HepG2 (cell line): Measurements from ENCODE around the gene GIN1. TPM values are rescaled to one million over a fixed set of nuclear protein-coding genes. Genes with fewer than 3 reads are reported as not detected.

Experiments used
- EHMT2 ChIP-seq: fragments of 200-600 bp; sonication (generic); IDR thresholded peaks from 2 replicates; pipeline ENCODE4 v1.7.0; 2017; ENCODE audit warnings: antibody characterized with exemption, low read depth, low read length, borderline replicate concordance
- FOSL1 ChIP-seq: sonication (generic); formaldehyde crosslinking; IDR thresholded peaks from 2 replicates; pipeline ENCODE4 v1.9.0; 2021; ENCODE audit warnings: missing genetic modification reagents, borderline replicate concordance
- HOXA5 ChIP-seq: sonication (generic); formaldehyde crosslinking; IDR thresholded peaks from 2 replicates; pipeline ENCODE4 v1.4.0; 2020; ENCODE audit warnings: missing genetic modification reagents
- MYC ChIP-seq: sonication (generic); formaldehyde crosslinking; IDR thresholded peaks from 2 replicates; pipeline ENCODE4 v1.9.0; 2021; ENCODE audit warnings: missing genetic modification reagents, borderline replicate concordance
- NPAS2 ChIP-seq: sonication (generic); formaldehyde crosslinking; IDR thresholded peaks from 2 replicates; pipeline ENCODE4 v1.8.0; 2022; ENCODE audit warnings: mild to moderate bottlenecking, missing genetic modification reagents, borderline replicate concordance
- SOX6 ChIP-seq, 2 experiments: fragments of 450-650 bp in 1 of 2; sonication (generic) in 1 of 2; formaldehyde crosslinking in 1 of 2; IDR thresholded peaks; 2 replicates each; pipeline versions ENCODE4 v1.4.0 to v1.6.1; 2017 to 2020; ENCODE audit warnings: antibody characterized with exemption in 1 of 2, mild to moderate bottlenecking in 1 of 2, missing genetic modification reagents in 1 of 2
- SPEN ChIP-seq: sonication (generic); formaldehyde crosslinking; IDR thresholded peaks from 2 replicates; pipeline ENCODE4 v1.5.1; 2020; ENCODE audit warnings: low read depth, mild to moderate bottlenecking, missing genetic modification reagents
- SSRP1 ChIP-seq: IDR thresholded peaks from 2 replicates; pipeline ENCODE4 v1.6.1; 2016; ENCODE audit warnings: control low read depth
- TFDP2 ChIP-seq: sonication (generic); formaldehyde crosslinking; IDR thresholded peaks from 2 replicates; pipeline ENCODE4 v1.4.0; 2020; ENCODE audit warnings: missing genetic modification reagents
- ZNF124 ChIP-seq: sonication (generic); formaldehyde crosslinking; IDR thresholded peaks from 2 replicates; pipeline ENCODE4 v1.4.0; 2020; ENCODE audit warnings: missing genetic modification reagents
- ZNF713 ChIP-seq: sonication (generic); formaldehyde crosslinking; IDR thresholded peaks from 2 replicates; pipeline ENCODE4 v1.4.0; 2020; ENCODE audit warnings: mild to moderate bottlenecking, missing genetic modification reagents
- ZNF766 ChIP-seq: sonication (generic); formaldehyde crosslinking; IDR thresholded peaks from 2 replicates; pipeline ENCODE4 v1.5.0; 2020; ENCODE audit warnings: missing genetic modification reagents, borderline replicate concordance
- ZNF772 ChIP-seq: sonication (generic); formaldehyde crosslinking; IDR thresholded peaks from 2 replicates; pipeline ENCODE4 v1.5.0; 2020; ENCODE audit warnings: mild to moderate bottlenecking, missing genetic modification reagents
- ZSCAN20 ChIP-seq: sonication (generic); formaldehyde crosslinking; IDR thresholded peaks from 2 replicates; pipeline ENCODE4 v1.4.0; 2020; ENCODE audit warnings: missing genetic modification reagents, mild to moderate bottlenecking, borderline replicate concordance
- polyA plus RNA-seq, 8 experiments: library from polyadenylated mRNA; depleted of rRNA in 3 of 8; stranded (reverse) in 7 of 8; unstranded in 1 of 8; fragments of >200 nt; fragmentation: Illumina TruSeq in 4 of 8; extraction: Trizol in 4 of 8; gene quantifications; 2 replicates each; pipeline versions ENCODE4 v1.2.1 to v1.2.3, GENCODE V29; 2011 to 2016; ENCODE audit warnings: low read depth in 4 of 8, missing spikeins in 1 of 8, mixed read lengths in 1 of 8; ENCODE audit not compliant: insufficient read depth in 1 of 8
- total RNA-seq, 5 experiments: library from RNA; depleted of rRNA; stranded (reverse); fragments of >200 nt; fragmentation: Illumina TruSeq; extraction: Trizol; gene quantifications; 2 replicates each; pipeline ENCODE4 v1.2.3, GENCODE V29; 2016; ENCODE audit warnings: low read depth in 1 of 5
- TF ChIP-seq, protein P1 (sequence below): sonication (generic); formaldehyde crosslinking; IDR thresholded peaks from 2 replicates; pipeline ENCODE4 v1.5.0; 2020; ENCODE audit warnings: mild to moderate bottlenecking, missing genetic modification reagents
- TF ChIP-seq, protein P2 (sequence below): fragments of 450-650 bp; IDR thresholded peaks from 2 replicates; pipeline ENCODE4 v1.6.1; 2016
- TF ChIP-seq, protein P3 (sequence below): sonication (generic); formaldehyde crosslinking; IDR thresholded peaks from 2 replicates; pipeline ENCODE4 v1.4.0; 2020; ENCODE audit warnings: missing genetic modification reagents

The GIN1 gene
- total and polyA plus RNA-seq, 2 of the 13 experiments (the other 11 are each of a cell fraction or from before 2014, with no cell fraction given) = 1.7 to 7.7 TPM

DNA sequence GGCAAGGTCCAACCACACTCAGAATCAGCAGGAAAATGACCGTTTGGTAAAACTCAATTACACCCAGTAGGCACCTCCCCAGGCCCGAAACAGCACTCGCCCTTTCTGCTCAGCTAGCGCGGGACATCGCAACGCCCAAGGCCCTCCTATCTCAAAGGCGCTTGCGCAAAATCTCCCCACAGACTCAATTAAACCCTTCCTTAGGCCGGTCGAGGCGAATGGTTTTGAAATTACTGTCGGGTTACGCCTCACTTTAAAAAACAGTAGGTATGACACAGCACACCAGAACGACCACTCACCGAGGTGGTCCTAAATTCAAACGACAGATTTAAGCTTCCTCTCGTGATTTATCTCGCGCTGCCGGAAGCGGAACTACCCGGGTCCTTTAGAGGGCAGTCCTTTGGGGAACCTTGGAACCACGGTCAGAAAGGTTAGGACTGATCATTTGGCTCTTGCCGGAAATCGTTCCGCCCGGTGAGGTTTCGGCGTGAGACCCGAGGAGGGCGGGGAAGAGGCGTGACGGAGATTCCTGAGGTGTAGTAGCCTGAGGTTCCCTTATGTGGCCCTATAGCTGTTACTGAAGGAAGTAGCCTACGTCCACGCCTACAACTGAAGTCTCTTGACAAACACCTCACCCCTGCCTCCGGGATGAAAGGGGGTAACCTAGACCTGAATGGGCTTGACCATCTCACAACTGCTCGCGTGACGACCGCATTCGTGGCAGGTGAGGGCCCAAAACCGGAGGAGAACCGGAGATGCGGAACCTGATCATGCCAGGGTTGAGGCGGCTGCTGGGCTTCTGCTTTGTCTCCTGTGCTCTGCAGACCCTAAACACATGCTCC is at the start of gene GIN1, which contains the start of gene PPIP5K2 (continued):
- TF ChIP-seq ZSCAN20 (no peak), HOXA5 (CRISPR knock-in tag) (peak; percentile 96), ZNF766 (peak; percentile 88; the same call in 1 of the 2 replicates), SSRP1 (CRISPR knock-in tag) (no peak), EHMT2 (peak; percentile 77; the same call in 1 of the 2 replicates), MYC (CRISPR knock-in tag) (peak; percentile 60; the same call in 1 of the 2 replicates), SPEN (peak; percentile 88), NPAS2 (CRISPR knock-in tag) (no peak), TFDP2 (peak; percentile 50), ZNF124 (peak; percentile 75), ZNF772 (CRISPR knock-in tag) (no peak; the same call in 1 of the 2 replicates), FOSL1 (0 out of 2 replicates have a peak, but pooled peaks have one; percentile 16), ZNF713 (CRISPR knock-in tag) (no peak), SOX6 (IDR thresholded peaks at IDR 0.05) (no peak), SOX6 (CRISPR knock-in tag; IDR thresholded peaks at IDR 0.05) (peak; percentile 80)
- TF ChIP-seq, protein P1, sequence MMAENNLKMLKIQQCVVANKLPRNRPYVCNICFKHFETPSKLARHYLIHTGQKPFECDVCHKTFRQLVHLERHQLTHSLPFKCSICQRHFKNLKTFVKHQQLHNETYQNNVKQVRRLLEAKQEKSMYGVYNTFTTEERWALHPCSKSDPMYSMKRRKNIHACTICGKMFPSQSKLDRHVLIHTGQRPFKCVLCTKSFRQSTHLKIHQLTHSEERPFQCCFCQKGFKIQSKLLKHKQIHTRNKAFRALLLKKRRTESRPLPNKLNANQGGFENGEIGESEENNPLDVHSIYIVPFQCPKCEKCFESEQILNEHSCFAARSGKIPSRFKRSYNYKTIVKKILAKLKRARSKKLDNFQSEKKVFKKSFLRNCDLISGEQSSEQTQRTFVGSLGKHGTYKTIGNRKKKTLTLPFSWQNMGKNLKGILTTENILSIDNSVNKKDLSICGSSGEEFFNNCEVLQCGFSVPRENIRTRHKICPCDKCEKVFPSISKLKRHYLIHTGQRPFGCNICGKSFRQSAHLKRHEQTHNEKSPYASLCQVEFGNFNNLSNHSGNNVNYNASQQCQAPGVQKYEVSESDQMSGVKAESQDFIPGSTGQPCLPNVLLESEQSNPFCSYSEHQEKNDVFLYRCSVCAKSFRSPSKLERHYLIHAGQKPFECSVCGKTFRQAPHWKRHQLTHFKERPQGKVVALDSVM = peak; percentile 50; the same call in 1 of the 2 replicates
- TF ChIP-seq, protein P2, sequence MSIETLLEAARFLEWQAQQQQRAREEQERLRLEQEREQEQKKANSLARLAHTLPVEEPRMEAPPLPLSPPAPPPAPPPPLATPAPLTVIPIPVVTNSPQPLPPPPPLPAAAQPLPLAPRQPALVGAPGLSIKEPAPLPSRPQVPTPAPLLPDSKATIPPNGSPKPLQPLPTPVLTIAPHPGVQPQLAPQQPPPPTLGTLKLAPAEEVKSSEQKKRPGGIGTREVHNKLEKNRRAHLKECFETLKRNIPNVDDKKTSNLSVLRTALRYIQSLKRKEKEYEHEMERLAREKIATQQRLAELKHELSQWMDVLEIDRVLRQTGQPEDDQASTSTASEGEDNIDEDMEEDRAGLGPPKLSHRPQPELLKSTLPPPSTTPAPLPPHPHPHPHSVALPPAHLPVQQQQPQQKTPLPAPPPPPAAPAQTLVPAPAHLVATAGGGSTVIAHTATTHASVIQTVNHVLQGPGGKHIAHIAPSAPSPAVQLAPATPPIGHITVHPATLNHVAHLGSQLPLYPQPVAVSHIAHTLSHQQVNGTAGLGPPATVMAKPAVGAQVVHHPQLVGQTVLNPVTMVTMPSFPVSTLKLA = no peak
- TF ChIP-seq, protein P3, sequence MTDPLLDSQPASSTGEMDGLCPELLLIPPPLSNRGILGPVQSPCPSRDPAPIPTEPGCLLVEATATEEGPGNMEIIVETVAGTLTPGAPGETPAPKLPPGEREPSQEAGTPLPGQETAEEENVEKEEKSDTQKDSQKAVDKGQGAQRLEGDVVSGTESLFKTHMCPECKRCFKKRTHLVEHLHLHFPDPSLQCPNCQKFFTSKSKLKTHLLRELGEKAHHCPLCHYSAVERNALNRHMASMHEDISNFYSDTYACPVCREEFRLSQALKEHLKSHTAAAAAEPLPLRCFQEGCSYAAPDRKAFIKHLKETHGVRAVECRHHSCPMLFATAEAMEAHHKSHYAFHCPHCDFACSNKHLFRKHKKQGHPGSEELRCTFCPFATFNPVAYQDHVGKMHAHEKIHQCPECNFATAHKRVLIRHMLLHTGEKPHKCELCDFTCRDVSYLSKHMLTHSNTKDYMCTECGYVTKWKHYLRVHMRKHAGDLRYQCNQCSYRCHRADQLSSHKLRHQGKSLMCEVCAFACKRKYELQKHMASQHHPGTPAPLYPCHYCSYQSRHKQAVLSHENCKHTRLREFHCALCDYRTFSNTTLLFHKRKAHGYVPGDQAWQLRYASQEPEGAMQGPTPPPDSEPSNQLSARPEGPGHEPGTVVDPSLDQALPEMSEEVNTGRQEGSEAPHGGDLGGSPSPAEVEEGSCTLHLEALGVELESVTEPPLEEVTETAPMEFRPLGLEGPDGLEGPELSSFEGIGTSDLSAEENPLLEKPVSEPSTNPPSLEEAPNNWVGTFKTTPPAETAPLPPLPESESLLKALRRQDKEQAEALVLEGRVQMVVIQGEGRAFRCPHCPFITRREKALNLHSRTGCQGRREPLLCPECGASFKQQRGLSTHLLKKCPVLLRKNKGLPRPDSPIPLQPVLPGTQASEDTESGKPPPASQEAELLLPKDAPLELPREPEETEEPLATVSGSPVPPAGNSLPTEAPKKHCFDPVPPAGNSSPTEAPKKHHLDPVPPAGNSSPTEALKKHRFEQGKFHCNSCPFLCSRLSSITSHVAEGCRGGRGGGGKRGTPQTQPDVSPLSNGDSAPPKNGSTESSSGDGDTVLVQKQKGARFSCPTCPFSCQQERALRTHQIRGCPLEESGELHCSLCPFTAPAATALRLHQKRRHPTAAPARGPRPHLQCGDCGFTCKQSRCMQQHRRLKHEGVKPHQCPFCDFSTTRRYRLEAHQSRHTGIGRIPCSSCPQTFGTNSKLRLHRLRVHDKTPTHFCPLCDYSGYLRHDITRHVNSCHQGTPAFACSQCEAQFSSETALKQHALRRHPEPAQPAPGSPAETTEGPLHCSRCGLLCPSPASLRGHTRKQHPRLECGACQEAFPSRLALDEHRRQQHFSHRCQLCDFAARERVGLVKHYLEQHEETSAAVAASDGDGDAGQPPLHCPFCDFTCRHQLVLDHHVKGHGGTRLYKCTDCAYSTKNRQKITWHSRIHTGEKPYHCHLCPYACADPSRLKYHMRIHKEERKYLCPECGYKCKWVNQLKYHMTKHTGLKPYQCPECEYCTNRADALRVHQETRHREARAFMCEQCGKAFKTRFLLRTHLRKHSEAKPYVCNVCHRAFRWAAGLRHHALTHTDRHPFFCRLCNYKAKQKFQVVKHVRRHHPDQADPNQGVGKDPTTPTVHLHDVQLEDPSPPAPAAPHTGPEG (CRISPR knock-in tag) = peak; percentile 69
